Common myeloid progenitor, CD34-positive (primary cell): ENCODE results near the gene UGT1A5.

Experiments used
- CTCF ChIA-PET: fragments of 350-600 bp; sonication (Branson Sonifier 250); formaldehyde crosslinking; loops from one replicate; lab custom pipeline; 2021; ENCODE audit warnings: antibody characterized with exemption; lab: Charles Lee
- POLR2A ChIA-PET: fragments of 350-600 bp; sonication (Branson Sonifier 250); formaldehyde crosslinking; loops from one replicate; lab custom pipeline; 2021; ENCODE audit warnings: antibody characterized with exemption; lab: Charles Lee
- DNase-seq, 3 donors: peaks; one replicate each; pipeline versions ENCODE4 v3.0.0 to v3.0.0-alpha.2; 2013
- H3K27ac ChIP-seq, 2 experiments: 1 replicate in 1 of 2; 2 replicates in 1 of 2; pipeline ENCODE4 v1.7.0; 2013; ENCODE audit warnings: inconsistent platforms in 2 of 2, low read length in 2 of 2, mild to moderate bottlenecking in 2 of 2, low read depth in 1 of 2, moderate library complexity in 1 of 2; ENCODE audit not compliant: severe bottlenecking in 2 of 2, insufficient read depth in 1 of 2, poor library complexity in 1 of 2
- H3K27me3 ChIP-seq, 5 experiments: replicated peaks in 2 of 5; 1 replicate in 3 of 5; 2 replicates in 2 of 5; pipeline versions ENCODE4 v1.6.1 to v1.7.0; 2013; ENCODE audit warnings: low read length in 4 of 5, mild to moderate bottlenecking in 2 of 5, moderate library complexity in 2 of 5, inconsistent platforms in 1 of 5; ENCODE audit not compliant: insufficient read depth in 5 of 5, control insufficient read depth in 4 of 5
- H3K36me3 ChIP-seq, 4 experiments: 1 replicate in 2 of 4; 2 replicates in 2 of 4; pipeline versions ENCODE4 v1.6.1 to v1.7.0; 2013; ENCODE audit warnings: low read length in 3 of 4, control low read depth in 1 of 4, mild to moderate bottlenecking in 1 of 4; ENCODE audit not compliant: control insufficient read depth in 4 of 4, insufficient read depth in 4 of 4
- H3K4me1 ChIP-seq, 4 experiments: 1 replicate in 3 of 4; 2 replicates in 1 of 4; pipeline versions ENCODE4 v1.6.1 to v1.7.1; 2013; ENCODE audit warnings: low read length in 3 of 4, mild to moderate bottlenecking in 3 of 4, control low read depth in 1 of 4, inconsistent platforms in 1 of 4, moderate library complexity in 1 of 4; ENCODE audit not compliant: control insufficient read depth in 4 of 4, insufficient read depth in 4 of 4; ENCODE audit errors: control extremely low read depth in 1 of 4
- H3K4me3 ChIP-seq, 7 experiments: 1 replicate in 4 of 7; 2 replicates in 3 of 7; pipeline versions ENCODE4 v1.5.1 to v1.7.0; 2013; ENCODE audit warnings: mild to moderate bottlenecking in 7 of 7, low read length in 6 of 7, moderate library complexity in 6 of 7, inconsistent platforms in 2 of 7, low read depth in 2 of 7, control low read depth in 1 of 7; ENCODE audit not compliant: insufficient read depth in 4 of 7, control insufficient read depth in 1 of 7; ENCODE audit errors: extremely low read depth in 1 of 7
- H3K9me3 ChIP-seq, 5 experiments: 1 replicate in 4 of 5; 2 replicates in 1 of 5; pipeline versions ENCODE4 v1.6.1 to v1.7.1; 2013; ENCODE audit warnings: low read length in 4 of 5, mild to moderate bottlenecking in 2 of 5, inconsistent platforms in 1 of 5, low read depth in 1 of 5, moderate library complexity in 1 of 5; ENCODE audit not compliant: control insufficient read depth in 4 of 5, insufficient read depth in 2 of 5; ENCODE audit errors: control extremely low read depth in 1 of 5
- WGBS: methylation state at CpG from one replicate; pipeline ENCODE4 v1.1.5; 2013; ENCODE audit not compliant: insufficient coverage; 5-methylcytosine and 5-hydroxymethylcytosine counted together

UGT1A5 gene

GRCh38 chr2:233816771-233817170, 104.1 kb downstream of the UGT1A5 start:
- no peak overlapping the region for H3K4me3 ChIP-seq
- WGBS = 88% methylated on average over 4 of the region's 4 CpGs
- no peaks in the 10 kb centered on the region for H3K36me3 ChIP-seq

GRCh38 chr2:233817361-233817911, 104.7 kb downstream of the UGT1A5 start:
- Histone ChIP-seq H3K27me3 (peaks cover 0 to 4% (median 0%) of the 10 kb centered on the region in 5 experiments), H3K4me3 (no peak overlapping the region), H3K36me3 (no peaks in the 10 kb centered on the region), H3K27ac (no peak overlapping the region), H3K9me3 (no peaks in the 10 kb centered on the region), H3K4me1 (no peaks in the 10 kb centered on the region)
- CTCF ChIA-PET = no interaction called here
- DNase-seq = no peak
- 92% methylated on average over 3 of the region's 3 CpGs for WGBS
- POLR2A ChIA-PET = interaction anchor here (0.7 kb wide), 1 partner anchor 33 kb away, joined by 3 read pairs; no protein-coding TSS in a partner anchor

More at GRCh38 chr2:233816771-233817170, 104.1 kb downstream of the UGT1A5 start:
- peaks cover 0 to 4% (median 0%) of the 10 kb centered on the region in 5 experiments for H3K27me3 ChIP-seq
- no peaks in the 10 kb centered on the region for H3K4me1 ChIP-seq
- H3K9me3 ChIP-seq = no peaks in the 10 kb centered on the region
- DNase-seq = no peak
- ChIA-PET CTCF (no interaction called here), POLR2A (no interaction called here)
- no peak overlapping the region for H3K27ac ChIP-seq

- H3K4me3 ChIP-seq = no peak overlapping the region
- H3K9me3 ChIP-seq = no peaks in the 10 kb centered on the region
- no peak for DNase-seq
- no peaks in the 10 kb centered on the region for H3K4me1 ChIP-seq
- CTCF ChIA-PET = no interaction called here
- 100% methylated on average over 11 of the region's 11 CpGs for WGBS
- no peaks in the 10 kb centered on the region for H3K36me3 ChIP-seq
- H3K27ac ChIP-seq = no peak overlapping the region
- H3K27me3 ChIP-seq = peaks cover 0 to 4% (median 0%) of the 10 kb centered on the region in 5 experiments
- POLR2A ChIA-PET = interaction anchor here (0.7 kb wide), 1 partner anchor 32 kb away, joined by 3 read pairs; no protein-coding TSS in a partner anchor
These were observed 105.4 kb downstream of the UGT1A5 start for GRCh38 chr2:233817995-233818638.

GRCh38 chr2:233818639-233819621, 106.2 kb downstream of the UGT1A5 start:
- no peak for DNase-seq
- Histone ChIP-seq H3K27me3 (peaks cover 0 to 4% (median 0%) of the 10 kb centered on the region in 5 experiments), H3K36me3 (no peaks in the 10 kb centered on the region), H3K4me3 (no peak overlapping the region), H3K4me1 (no peaks in the 10 kb centered on the region), H3K27ac (no peak overlapping the region), H3K9me3 (no peaks in the 10 kb centered on the region)
- CTCF ChIA-PET = no interaction called here
- WGBS = 77% methylated on average over 10 of the region's 17 CpGs
- POLR2A ChIA-PET = no interaction called here

- no peaks in the 10 kb centered on the region for H3K4me1 ChIP-seq
- no peaks in the 10 kb centered on the region for H3K9me3 ChIP-seq
- H3K27me3 ChIP-seq = no peaks in the 10 kb centered on the region
- H3K4me3 ChIP-seq = no peak overlapping the region
- 91% methylated on average over 14 of the region's 18 CpGs for WGBS
- H3K36me3 ChIP-seq = no peaks in the 10 kb centered on the region
- H3K27ac ChIP-seq = no peak overlapping the region
- DNase-seq = no peak
- ChIA-PET CTCF (no interaction called here), POLR2A (interaction anchor here (0.7 kb wide), 1 partner anchor 10 kb away, joined by 3 read pairs; no protein-coding TSS in a partner anchor)
These were observed 107.4 kb downstream of the UGT1A5 start for GRCh38 chr2:233819884-233820773.

- no peaks in the 10 kb centered on the region for H3K27me3 ChIP-seq
- no peak for DNase-seq
- H3K36me3 ChIP-seq = no peaks in the 10 kb centered on the region
- H3K27ac ChIP-seq = no peak overlapping the region
- ChIA-PET POLR2A (interaction anchor here (0.7 kb wide), 1 partner anchor 9 kb away, joined by 3 read pairs; no protein-coding TSS in a partner anchor), CTCF (no interaction called here)
- H3K4me1 ChIP-seq = no peaks in the 10 kb centered on the region
- H3K4me3 ChIP-seq = no peak overlapping the region
- WGBS = 93% methylated on average over 3 of the region's 6 CpGs
- no peaks in the 10 kb centered on the region for H3K9me3 ChIP-seq
These were observed 108.0 kb downstream of the UGT1A5 start for GRCh38 chr2:233820774-233821105.
